ENCODE results near the gene MAX. TPM values are rescaled to one million over a fixed set of nuclear protein-coding genes. Genes with fewer than 3 reads are reported as not detected.

The MAX gene
- total RNA-seq, 1 experiment from 2014 or later: 41.4 TPM

DNA sequence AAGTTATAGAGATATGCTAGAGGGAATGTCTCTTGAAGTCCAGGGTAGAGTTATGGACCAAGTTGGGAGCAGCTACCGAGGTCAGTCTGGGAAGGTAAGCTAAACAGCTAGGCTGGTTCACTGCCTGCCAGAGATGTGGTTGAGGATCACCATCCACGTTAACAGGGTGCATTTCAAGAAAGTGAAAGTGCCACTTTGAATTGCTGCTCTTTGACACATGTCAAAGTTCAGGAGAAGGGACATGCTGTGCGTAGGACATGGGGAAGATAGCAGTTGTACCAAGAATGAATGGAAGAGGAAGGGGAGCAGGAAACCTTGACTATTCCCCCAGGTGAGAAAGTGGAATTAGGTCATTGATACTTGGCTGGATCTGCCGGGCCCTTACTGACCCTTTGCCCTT lies 49.5 kb downstream of the MAX start:
- TF ChIP-seq, protein P1, sequence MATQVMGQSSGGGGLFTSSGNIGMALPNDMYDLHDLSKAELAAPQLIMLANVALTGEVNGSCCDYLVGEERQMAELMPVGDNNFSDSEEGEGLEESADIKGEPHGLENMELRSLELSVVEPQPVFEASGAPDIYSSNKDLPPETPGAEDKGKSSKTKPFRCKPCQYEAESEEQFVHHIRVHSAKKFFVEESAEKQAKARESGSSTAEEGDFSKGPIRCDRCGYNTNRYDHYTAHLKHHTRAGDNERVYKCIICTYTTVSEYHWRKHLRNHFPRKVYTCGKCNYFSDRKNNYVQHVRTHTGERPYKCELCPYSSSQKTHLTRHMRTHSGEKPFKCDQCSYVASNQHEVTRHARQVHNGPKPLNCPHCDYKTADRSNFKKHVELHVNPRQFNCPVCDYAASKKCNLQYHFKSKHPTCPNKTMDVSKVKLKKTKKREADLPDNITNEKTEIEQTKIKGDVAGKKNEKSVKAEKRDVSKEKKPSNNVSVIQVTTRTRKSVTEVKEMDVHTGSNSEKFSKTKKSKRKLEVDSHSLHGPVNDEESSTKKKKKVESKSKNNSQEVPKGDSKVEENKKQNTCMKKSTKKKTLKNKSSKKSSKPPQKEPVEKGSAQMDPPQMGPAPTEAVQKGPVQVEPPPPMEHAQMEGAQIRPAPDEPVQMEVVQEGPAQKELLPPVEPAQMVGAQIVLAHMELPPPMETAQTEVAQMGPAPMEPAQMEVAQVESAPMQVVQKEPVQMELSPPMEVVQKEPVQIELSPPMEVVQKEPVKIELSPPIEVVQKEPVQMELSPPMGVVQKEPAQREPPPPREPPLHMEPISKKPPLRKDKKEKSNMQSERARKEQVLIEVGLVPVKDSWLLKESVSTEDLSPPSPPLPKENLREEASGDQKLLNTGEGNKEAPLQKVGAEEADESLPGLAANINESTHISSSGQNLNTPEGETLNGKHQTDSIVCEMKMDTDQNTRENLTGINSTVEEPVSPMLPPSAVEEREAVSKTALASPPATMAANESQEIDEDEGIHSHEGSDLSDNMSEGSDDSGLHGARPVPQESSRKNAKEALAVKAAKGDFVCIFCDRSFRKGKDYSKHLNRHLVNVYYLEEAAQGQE (IDR thresholded peaks at IDR 0.05; ENCODE audit: insufficient read depth in 1 of 2, low read depth in 2 of 2, low read length in 1 of 2): no peak
- TF ChIP-seq, protein P2, sequence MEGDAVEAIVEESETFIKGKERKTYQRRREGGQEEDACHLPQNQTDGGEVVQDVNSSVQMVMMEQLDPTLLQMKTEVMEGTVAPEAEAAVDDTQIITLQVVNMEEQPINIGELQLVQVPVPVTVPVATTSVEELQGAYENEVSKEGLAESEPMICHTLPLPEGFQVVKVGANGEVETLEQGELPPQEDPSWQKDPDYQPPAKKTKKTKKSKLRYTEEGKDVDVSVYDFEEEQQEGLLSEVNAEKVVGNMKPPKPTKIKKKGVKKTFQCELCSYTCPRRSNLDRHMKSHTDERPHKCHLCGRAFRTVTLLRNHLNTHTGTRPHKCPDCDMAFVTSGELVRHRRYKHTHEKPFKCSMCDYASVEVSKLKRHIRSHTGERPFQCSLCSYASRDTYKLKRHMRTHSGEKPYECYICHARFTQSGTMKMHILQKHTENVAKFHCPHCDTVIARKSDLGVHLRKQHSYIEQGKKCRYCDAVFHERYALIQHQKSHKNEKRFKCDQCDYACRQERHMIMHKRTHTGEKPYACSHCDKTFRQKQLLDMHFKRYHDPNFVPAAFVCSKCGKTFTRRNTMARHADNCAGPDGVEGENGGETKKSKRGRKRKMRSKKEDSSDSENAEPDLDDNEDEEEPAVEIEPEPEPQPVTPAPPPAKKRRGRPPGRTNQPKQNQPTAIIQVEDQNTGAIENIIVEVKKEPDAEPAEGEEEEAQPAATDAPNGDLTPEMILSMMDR (IDR thresholded peaks at IDR 0.05): no peak
- TF ChIP-seq POLR2AphosphoS5 (IDR thresholded peaks at IDR 0.05; ENCODE audit: low read depth, low read length) (no peak), TCF7L2 (IDR thresholded peaks at IDR 0.05; ENCODE audit: low read depth, low read length) (no peak), SIN3A (IDR thresholded peaks at IDR 0.05; ENCODE audit: borderline replicate concordance, insufficient read depth, low read depth, low read length) (no peak)
- DNase-seq (ENCODE audit: low read depth, low spot score): no peak
- no peak for ATAC-seq
- no peaks in the 10 kb centered on the region for H3K36me3 ChIP-seq (ENCODE audit: control insufficient read depth, insufficient read depth, low read length)
- no peak overlapping the region for H3K4me3 ChIP-seq (ENCODE audit: low read depth in 2 of 2, low read length in 2 of 2)
- CTCF ChIA-PET: no interaction called here
- no peaks in the 10 kb centered on the region for H3K9me3 ChIP-seq (ENCODE audit: control insufficient read depth, insufficient read depth, low read depth, low read length)
- in situ Hi-C loops (cut with HindIII; ENCODE audit: low pct_unique_long_range_greater_than_20kb, low sequenced_read_pairs) (no loop called here), intact Hi-C loops (cut with micrococcal nuclease; ENCODE audit: unreplicated experiment) (no loop called here)
- H3K27ac ChIP-seq (ENCODE audit: low read length): no peak overlapping the region
- no peaks in the 10 kb centered on the region for H3K4me1 ChIP-seq (ENCODE audit: control insufficient read depth, insufficient read depth, low read length)
- no TSS peak for BruUV-seq (replicated peaks)
- POLR2A ChIA-PET: no interaction called here
- H3K27me3 ChIP-seq (ENCODE audit: control insufficient read depth, insufficient read depth, low read length): no peaks in the 10 kb centered on the region

DNA sequence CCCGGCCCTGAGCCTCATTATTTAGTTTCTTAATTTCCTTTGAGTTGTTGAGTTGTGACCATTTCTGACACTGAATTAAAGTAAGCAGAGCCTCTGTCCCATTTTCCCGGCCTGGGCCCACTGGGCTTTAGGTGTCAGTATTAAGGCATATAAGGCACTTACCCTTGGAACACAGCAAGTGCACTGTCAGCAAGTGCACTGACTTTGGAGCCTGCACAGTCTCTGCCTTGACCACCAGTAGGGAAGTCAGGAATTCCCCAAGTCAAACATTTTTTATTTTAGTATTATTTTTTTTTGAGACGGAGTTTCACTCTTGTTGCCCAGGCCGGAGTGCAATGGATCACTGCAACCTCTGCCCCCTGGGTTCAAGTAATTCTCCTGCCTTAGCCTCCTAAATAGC lies 56.6 kb downstream of the MAX start:
- Histone ChIP-seq H3K4me1 (ENCODE audit: control insufficient read depth, insufficient read depth, low read length) (no peaks in the 10 kb centered on the region), H3K9me3 (ENCODE audit: control insufficient read depth, insufficient read depth, low read depth, low read length) (no peaks in the 10 kb centered on the region), H3K27me3 (ENCODE audit: control insufficient read depth, insufficient read depth, low read length) (no peaks in the 10 kb centered on the region), H3K4me3 (ENCODE audit: low read depth in 2 of 2, low read length in 2 of 2) (no peak overlapping the region), H3K36me3 (ENCODE audit: control insufficient read depth, insufficient read depth, low read length) (no peaks in the 10 kb centered on the region), H3K27ac (ENCODE audit: low read length) (no peak overlapping the region)
- intact Hi-C loops (cut with micrococcal nuclease; ENCODE audit: unreplicated experiment) (no loop called here), in situ Hi-C loops (cut with HindIII; ENCODE audit: low pct_unique_long_range_greater_than_20kb, low sequenced_read_pairs) (no loop called here)
- ChIA-PET CTCF (no interaction called here), POLR2A (no interaction called here)
- BruUV-seq (replicated peaks): no TSS peak
- TF ChIP-seq, protein P1 (IDR thresholded peaks at IDR 0.05; ENCODE audit: insufficient read depth in 1 of 2, low read depth in 2 of 2, low read length in 1 of 2): no peak
- TF ChIP-seq POLR2AphosphoS5 (IDR thresholded peaks at IDR 0.05; ENCODE audit: low read depth, low read length) (no peak), SIN3A (IDR thresholded peaks at IDR 0.05; ENCODE audit: borderline replicate concordance, insufficient read depth, low read depth, low read length) (no peak), TCF7L2 (IDR thresholded peaks at IDR 0.05; ENCODE audit: low read depth, low read length) (no peak)
- TF ChIP-seq, protein P2 (IDR thresholded peaks at IDR 0.05): no peak
- DNase-seq (ENCODE audit: low read depth, low spot score) (no peak), ATAC-seq (no peak)
